Measurements from ENCODE around the gene RNF157.

RNF157 gene

GRCh38 chr17:76277300-76278267, 37.3 kb upstream of the RNF157 start:
- Histone ChIP-seq H3K9me2 (replicated peaks; ENCODE audit: control insufficient read depth, low read length) (no peaks in the 10 kb centered on the region), H3F3A (ENCODE audit: control insufficient read depth, insufficient read depth) (peaks cover 2% of the 10 kb centered on the region; the same call in 1 of the 2 replicates), H3K9me3 (ENCODE audit: control insufficient read depth, insufficient read depth, low read length) (no peaks in the 10 kb centered on the region), H3K4me2 (ENCODE audit: low read length) (no peak overlapping the region), H3K79me2 (ENCODE audit: control insufficient read depth, low read length) (no peaks in the 10 kb centered on the region), H3K4me1 (ENCODE audit: control insufficient read depth, low read length) (peaks cover 15% of the 10 kb centered on the region), H3K36me3 (ENCODE audit: control insufficient read depth, low read length) (no peaks in the 10 kb centered on the region), H3K27ac (ENCODE audit: low read depth, low read length) (no peak overlapping the region), H3K4me3 (ENCODE audit: low read length) (no peak overlapping the region), H4K20me1 (ENCODE audit: control insufficient read depth, insufficient read depth, low read depth, low read length) (no peaks in the 10 kb centered on the region), H3K27me3 (ENCODE audit: control insufficient read depth, low read length) (no peaks in the 10 kb centered on the region)
- TF ChIP-seq EZH2phosphoT487 (IDR thresholded peaks at IDR 0.05; ENCODE audit: borderline replicate concordance, low read length) (no peak), CTCF (IDR thresholded peaks at IDR 0.05; ENCODE audit: low read depth, low read length, poor library complexity, severe bottlenecking) (no peak)

- Histone ChIP-seq H3K27ac (ENCODE audit: low read depth, low read length) (no peak overlapping the region), H3K36me3 (ENCODE audit: control insufficient read depth, low read length) (peaks cover 1% of the 10 kb centered on the region), H3K9me3 (ENCODE audit: control insufficient read depth, insufficient read depth, low read length) (no peaks in the 10 kb centered on the region), H3K4me3 (ENCODE audit: low read length) (no peak overlapping the region), H3K9me2 (replicated peaks; ENCODE audit: control insufficient read depth, low read length) (no peaks in the 10 kb centered on the region), H4K20me1 (ENCODE audit: control insufficient read depth, insufficient read depth, low read depth, low read length) (no peaks in the 10 kb centered on the region), H3K79me2 (ENCODE audit: control insufficient read depth, low read length) (peaks cover 1% of the 10 kb centered on the region; the same call in 1 of the 2 replicates), H3F3A (ENCODE audit: control insufficient read depth, insufficient read depth) (peaks cover 3% of the 10 kb centered on the region; the same call in 1 of the 2 replicates), H3K27me3 (ENCODE audit: control insufficient read depth, low read length) (no peaks in the 10 kb centered on the region), H3K4me2 (ENCODE audit: low read length) (no peak overlapping the region), H3K4me1 (ENCODE audit: control insufficient read depth, low read length) (peaks cover 24% of the 10 kb centered on the region)
- TF ChIP-seq EZH2phosphoT487 (IDR thresholded peaks at IDR 0.05; ENCODE audit: borderline replicate concordance, low read length) (no peak), CTCF (IDR thresholded peaks at IDR 0.05; ENCODE audit: low read depth, low read length, poor library complexity, severe bottlenecking) (no peak)
Measured at GRCh38 chr17:76276461-76277299, 36.4 kb upstream of the RNF157 start.

GRCh38 chr17:76276069-76276431, 35.8 kb upstream of the RNF157 start:
- Histone ChIP-seq H4K20me1 (ENCODE audit: control insufficient read depth, insufficient read depth, low read depth, low read length) (no peaks in the 10 kb centered on the region), H3K79me2 (ENCODE audit: control insufficient read depth, low read length) (peaks cover 7% of the 10 kb centered on the region), H3K36me3 (ENCODE audit: control insufficient read depth, low read length) (peaks cover 8% of the 10 kb centered on the region), H3K27ac (ENCODE audit: low read depth, low read length) (no peak overlapping the region), H3K9me2 (replicated peaks; ENCODE audit: control insufficient read depth, low read length) (no peaks in the 10 kb centered on the region), H3K4me3 (ENCODE audit: low read length) (no peak overlapping the region), H3K9me3 (ENCODE audit: control insufficient read depth, insufficient read depth, low read length) (no peaks in the 10 kb centered on the region), H3K4me2 (ENCODE audit: low read length) (no peak overlapping the region), H3F3A (ENCODE audit: control insufficient read depth, insufficient read depth) (peaks cover 6% of the 10 kb centered on the region), H3K4me1 (ENCODE audit: control insufficient read depth, low read length) (peaks cover 30% of the 10 kb centered on the region), H3K27me3 (ENCODE audit: control insufficient read depth, low read length) (no peaks in the 10 kb centered on the region)
- TF ChIP-seq EZH2phosphoT487 (IDR thresholded peaks at IDR 0.05; ENCODE audit: borderline replicate concordance, low read length) = no peak
- no peak for TF ChIP-seq CTCF (IDR thresholded peaks at IDR 0.05; ENCODE audit: low read depth, low read length, poor library complexity, severe bottlenecking)

Data from DOHH2 (cell line).